H1 (cell line): ENCODE data around the gene KRTAP20-1. TPM values are rescaled to one million over a fixed set of nuclear protein-coding genes. Genes with fewer than 3 reads are reported as not detected.

ENCODE experiments used
- CTCF ChIA-PET: fragments of 300-600 bp; sonication (Branson Sonifier 250); formaldehyde crosslinking; loops from one replicate; lab custom pipeline; 2021; ENCODE audit not compliant: partially characterized antibody; lab: Charles Lee
- POLR2A ChIA-PET: fragments of 300-600 bp; sonication (Branson Sonifier 250); formaldehyde crosslinking; loops from one replicate; lab custom pipeline; 2021; ENCODE audit warnings: inconsistent platforms; ENCODE audit not compliant: partially characterized antibody; lab: Charles Lee
- DNase-seq, 2 experiments: peaks; one replicate each; pipeline versions ENCODE4 v3.0.0 to v3.0.0-alpha.2; 2010 to 2022; ENCODE audit warnings: low spot score in 2 of 2, low read depth in 1 of 2, mixed read lengths in 1 of 2
- FAIRE-seq: peaks from 2 replicates; lab custom pipeline; 2011; peaks lifted over from hg19 to GRCh38; lab: Jason Lieb, UNC
- H2AFZ ChIP-seq: 2 replicates; pipeline ENCODE4 v1.8.1; 2012; ENCODE audit warnings: low read length, inconsistent platforms
- H2AK5ac ChIP-seq: 2 replicates; pipeline ENCODE4 v1.6.1; 2013; ENCODE audit warnings: low read depth, low read length
- H2BK120ac ChIP-seq: replicated peaks from 2 replicates; pipeline ENCODE3; 2013; ENCODE audit warnings: low read depth, low read length, inconsistent platforms
- H2BK12ac ChIP-seq: 2 replicates; pipeline ENCODE4 v1.6.1; 2013; ENCODE audit warnings: low read depth, low read length
- H2BK15ac ChIP-seq: 2 replicates; pipeline ENCODE4 v1.6.1; 2013; ENCODE audit warnings: low read length
- H2BK20ac ChIP-seq: 2 replicates; pipeline ENCODE4 v1.6.1; 2013; ENCODE audit warnings: low read length
- H2BK5ac ChIP-seq: 2 replicates; pipeline ENCODE4 v1.6.1; 2013; ENCODE audit warnings: low read depth, low read length
- H3K14ac ChIP-seq: 2 replicates; pipeline ENCODE4 v1.6.1; 2013; ENCODE audit warnings: inconsistent platforms; ENCODE audit not compliant: insufficient read length
- H3K18ac ChIP-seq: 2 replicates; pipeline ENCODE4 v1.6.1; 2013; ENCODE audit warnings: low read length; ENCODE audit errors: extremely low read depth
- H3K23ac ChIP-seq: 2 replicates; pipeline ENCODE4 v1.6.1; 2013; ENCODE audit warnings: inconsistent platforms; ENCODE audit not compliant: insufficient read length
- H3K23me2 ChIP-seq: 2 replicates; pipeline ENCODE4 v1.6.1; 2013; ENCODE audit warnings: low read depth, low read length
- H3K27ac ChIP-seq: 2 replicates; pipeline ENCODE4 v1.6.1; 2011; ENCODE audit warnings: low read depth, low read length, inconsistent platforms
- H3K27me3 ChIP-seq, 4 experiments: replicated peaks in 1 of 4; 1 replicate in 1 of 4; 2 replicates in 3 of 4; pipeline versions ENCODE4 v1.6.1 to v1.8.1; 2011 to 2013; ENCODE audit warnings: low read length in 3 of 4, mild to moderate bottlenecking in 3 of 4, inconsistent platforms in 2 of 4, mixed read lengths in 2 of 4, moderate library complexity in 1 of 4; ENCODE audit not compliant: control insufficient read depth in 3 of 4, insufficient read depth in 3 of 4; ENCODE audit errors: extremely low read depth in 1 of 4
- H3K36me3 ChIP-seq, 4 experiments: 2 replicates each; pipeline versions ENCODE4 v1.6.1 to v1.8.1; 2011 to 2013; ENCODE audit warnings: mild to moderate bottlenecking in 4 of 4, low read length in 3 of 4, moderate library complexity in 2 of 4, control low read depth in 1 of 4, inconsistent platforms in 1 of 4; ENCODE audit not compliant: insufficient read depth in 4 of 4, control insufficient read depth in 2 of 4
- H3K4ac ChIP-seq: replicated peaks from 2 replicates; pipeline ENCODE3; 2013; ENCODE audit warnings: low read length, low read depth, mixed read lengths, inconsistent platforms; ENCODE audit not compliant: insufficient read length
- H3K4me1 ChIP-seq, 4 experiments: replicated peaks in 1 of 4; 1 replicate in 1 of 4; 2 replicates in 3 of 4; pipeline versions ENCODE4 v1.6.1 to v1.8.1; 2011 to 2013; ENCODE audit warnings: low read length in 3 of 4, inconsistent platforms in 2 of 4, mixed read lengths in 1 of 4; ENCODE audit not compliant: insufficient read depth in 4 of 4, control insufficient read depth in 3 of 4
- H3K4me2 ChIP-seq, 2 experiments: 2 replicates each; pipeline versions ENCODE4 v1.6.1 to v1.8.1; 2011 to 2013; ENCODE audit warnings: low read depth in 2 of 2, low read length in 2 of 2, control low read depth in 1 of 2, inconsistent platforms in 1 of 2, mild to moderate bottlenecking in 1 of 2; ENCODE audit not compliant: insufficient read depth in 1 of 2
- H3K4me3 ChIP-seq, 4 experiments: fragments of 200-600, 300-600 bp in 1 of 4; sonication (generic), shearing (Covaris generic), sonication (Bioruptor Twin) in 1 of 4; 2 replicates each; pipeline versions ENCODE4 v1.5.1 to v1.8.1; 2011 to 2016; ENCODE audit warnings: low read length in 4 of 4, low read depth in 3 of 4, control low read depth in 2 of 4, inconsistent platforms in 2 of 4, mild to moderate bottlenecking in 2 of 4, mixed read lengths in 1 of 4, moderate library complexity in 1 of 4; ENCODE audit not compliant: insufficient read depth in 2 of 4; ENCODE audit errors: extremely low read depth in 1 of 4
- H3K56ac ChIP-seq: replicated peaks from 2 replicates; pipeline ENCODE3; 2013; ENCODE audit warnings: low read depth, mild to moderate bottlenecking, mixed read lengths, low read length, inconsistent platforms; ENCODE audit not compliant: insufficient read length
- H3K79me1 ChIP-seq: 2 replicates; pipeline ENCODE4 v1.6.1; 2013; ENCODE audit warnings: low read depth, low read length, control low read depth
- H3K79me2 ChIP-seq, 2 experiments: 2 replicates each; pipeline versions ENCODE4 v1.6.1 to v1.8.1; 2012 to 2013; ENCODE audit warnings: low read length in 2 of 2, mild to moderate bottlenecking in 2 of 2, inconsistent platforms in 1 of 2; ENCODE audit not compliant: insufficient read depth in 2 of 2, control insufficient read depth in 1 of 2
- H3K9ac ChIP-seq, 4 experiments: replicated peaks in 1 of 4; 1 replicate in 1 of 4; 2 replicates in 3 of 4; pipeline versions ENCODE4 v1.6.1 to v1.8.1; 2011 to 2013; ENCODE audit warnings: low read depth in 3 of 4, low read length in 3 of 4, control low read depth in 2 of 4, mild to moderate bottlenecking in 2 of 4, moderate library complexity in 2 of 4, inconsistent platforms in 1 of 4; ENCODE audit errors: extremely low read depth in 1 of 4
- H3K9me3 ChIP-seq, 2 experiments: 2 replicates each; pipeline versions ENCODE4 v1.6.1 to v1.8.1; 2012 to 2013; ENCODE audit warnings: mild to moderate bottlenecking in 2 of 2, moderate library complexity in 2 of 2, control low read depth in 1 of 2, inconsistent platforms in 1 of 2, low read depth in 1 of 2, low read length in 1 of 2, mixed read lengths in 1 of 2; ENCODE audit not compliant: insufficient read depth in 2 of 2
- H4K20me1 ChIP-seq, 2 experiments: replicated peaks in 1 of 2; 2 replicates each; pipeline versions ENCODE3 to v1.8.1; 2011 to 2013; ENCODE audit warnings: inconsistent platforms in 2 of 2, low read length in 2 of 2, mild to moderate bottlenecking in 1 of 2; ENCODE audit not compliant: insufficient read depth in 2 of 2, control insufficient read depth in 1 of 2
- H4K5ac ChIP-seq: 2 replicates; pipeline ENCODE4 v1.6.1; 2013; ENCODE audit warnings: low read length, low read depth, mixed read lengths, inconsistent platforms; ENCODE audit not compliant: insufficient read length
- H4K8ac ChIP-seq: 2 replicates; pipeline ENCODE4 v1.8.0; 2013; ENCODE audit warnings: mild to moderate bottlenecking, moderate library complexity, low read length, inconsistent platforms; ENCODE audit not compliant: insufficient read depth; ENCODE audit errors: extremely low read depth
- H4K91ac ChIP-seq: replicated peaks from 2 replicates; pipeline ENCODE3; 2013; ENCODE audit warnings: low read length, mixed read lengths, inconsistent platforms; ENCODE audit not compliant: insufficient read length
- BRCA1 ChIP-seq: IDR thresholded peaks from 2 replicates; pipeline ENCODE4 v1.6.1; 2012; ENCODE audit warnings: low read depth, low read length, improper control_type of control experiment
- E2F6 ChIP-seq: IDR thresholded peaks from 2 replicates; pipeline ENCODE4 v1.6.1; 2012; ENCODE audit warnings: inconsistent platforms
- EGR1 ChIP-seq: IDR thresholded peaks from 2 replicates; pipeline ENCODE4 v1.6.1; 2011; ENCODE audit warnings: low read depth, low read length, borderline replicate concordance
- FOSL1 ChIP-seq: IDR thresholded peaks from 2 replicates; pipeline ENCODE4 v1.6.1; 2011; ENCODE audit warnings: mild to moderate bottlenecking, low read depth, low read length, moderate library complexity; ENCODE audit not compliant: insufficient read depth
- GABPA ChIP-seq: IDR thresholded peaks from 2 replicates; pipeline ENCODE4 v1.6.1; 2011; ENCODE audit warnings: mild to moderate bottlenecking, low read length, moderate library complexity, borderline replicate concordance; ENCODE audit not compliant: insufficient read depth
- JUN ChIP-seq: IDR thresholded peaks from 2 replicates; pipeline ENCODE4 v1.6.1; 2011; ENCODE audit warnings: low read depth, mild to moderate bottlenecking, improper control_type of control experiment, low read length
- JUND ChIP-seq: IDR thresholded peaks from 2 replicates; pipeline ENCODE4 v1.6.1; 2011; ENCODE audit warnings: mild to moderate bottlenecking, improper control_type of control experiment, low read length
- MAX ChIP-seq: IDR thresholded peaks from 2 replicates; pipeline ENCODE4 v1.6.1; 2012; ENCODE audit warnings: inconsistent platforms
- NANOG ChIP-seq: IDR thresholded peaks from 2 replicates; pipeline ENCODE4 v1.6.1; 2011; ENCODE audit warnings: low read length, low read depth, mild to moderate bottlenecking, inconsistent platforms; ENCODE audit not compliant: insufficient read depth, poor library complexity, severe bottlenecking
- POLR2A ChIP-seq, 2 experiments: IDR thresholded peaks; 1 replicate in 1 of 2; 2 replicates in 1 of 2; pipeline ENCODE4 v1.6.1; 2011; ENCODE audit warnings: low read depth in 2 of 2, low read length in 2 of 2, mild to moderate bottlenecking in 2 of 2; ENCODE audit errors: control extremely low read depth in 1 of 2
- RFX5 ChIP-seq: IDR thresholded peaks from 2 replicates; pipeline ENCODE4 v1.6.1; 2011; ENCODE audit warnings: low read depth, low read length, improper control_type of control experiment, borderline replicate concordance
- RXRA ChIP-seq: IDR thresholded peaks from 2 replicates; pipeline ENCODE4 v1.6.1; 2011; ENCODE audit warnings: low read depth, mild to moderate bottlenecking, low read length, moderate library complexity; ENCODE audit not compliant: insufficient read depth
- SIX5 ChIP-seq: IDR thresholded peaks from 2 replicates; pipeline ENCODE4 v1.6.1; 2011; ENCODE audit warnings: mild to moderate bottlenecking, low read depth, low read length
- TAF7 ChIP-seq: optimal IDR thresholded peaks from 2 replicates; pipeline ENCODE3; 2011; ENCODE audit warnings: low read depth, mild to moderate bottlenecking, inconsistent platforms, low read length, moderate library complexity, borderline replicate concordance
- YY1 ChIP-seq: IDR thresholded peaks from 2 replicates; pipeline ENCODE4 v1.6.1; 2011; ENCODE audit warnings: low read depth, mild to moderate bottlenecking, low read length
- WGBS, 2 experiments: shearing (Covaris generic) in 1 of 2; methylation state at CpG; one replicate each; pipeline versions ENCODE4 v1.1.6 to v1.1.7; 2013 to 2015; ENCODE audit warnings: low lambda C conversion rate in 2 of 2, mixed read lengths in 2 of 2, inconsistent platforms in 1 of 2, low coverage in 1 of 2, missing lambda C conversion rate in 1 of 2; ENCODE audit not compliant: insufficient replicate concordance in 2 of 2, insufficient coverage in 1 of 2, insufficient read length in 1 of 2; ENCODE audit errors: extremely low coverage in 1 of 2, missing lambda C conversion rate in 1 of 2; 5-methylcytosine and 5-hydroxymethylcytosine counted together
- polyA plus RNA-seq, 7 experiments: library from polyadenylated mRNA; depleted of rRNA in 3 of 7; stranded (reverse) in 5 of 7; unstranded in 2 of 7; fragments of >200 nt in 5 of 7; fragments of 200-250 nt in 2 of 7; gene quantifications; 1 replicate in 5 of 7; 2 replicates in 1 of 7; 4 replicates in 1 of 7; pipeline versions ENCODE4 v1.2.1 to v1.2.3, GENCODE V29; 2011 to 2013; ENCODE audit warnings: missing spikeins in 2 of 7, mixed read lengths in 2 of 7
- total RNA-seq: library from RNA; stranded (reverse); fragmentation: NEBNext Ultra II Directional; extraction: Animal tissue kit (Norgen Biotek cat#: 25700); gene quantifications from 2 replicates; pipeline ENCODE4 v1.2.1, GENCODE V29; 2021

Gene KRTAP20-1
- total and polyA plus RNA-seq, 2 of the 8 experiments (the other 6 are each of a cell fraction or from before 2014, with no cell fraction given), result not detected

- H3K9me3 ChIP-seq, result peaks cover 7% of the 10 kb centered on the region in 2 experiments
- no peak overlapping the region for H3K14ac ChIP-seq
- no peaks in the 10 kb centered on the region for H3K79me1 ChIP-seq
- no peak overlapping the region for H2AFZ ChIP-seq
- H3K36me3 ChIP-seq, result no peaks in the 10 kb centered on the region
- no peak overlapping the region for H2BK15ac ChIP-seq
- H3K9ac ChIP-seq, result no peak overlapping the region
- DNase-seq, result no peak
- H4K91ac ChIP-seq, result no peak overlapping the region
- H3K79me2 ChIP-seq, result no peaks in the 10 kb centered on the region
- POLR2A ChIA-PET, result no interaction called here
- no peak overlapping the region for H3K27ac ChIP-seq
- no peak overlapping the region for H2AK5ac ChIP-seq
- TF ChIP-seq GABPA, result no peak
- TF ChIP-seq RFX5, result no peak
- TF ChIP-seq EGR1, result no peak
- no peak for TF ChIP-seq POLR2A (IDR thresholded peaks at IDR 0.05; ENCODE audit: control extremely low read depth in 1 of 2, low read depth in 2 of 2, low read length in 2 of 2)
- no peak for TF ChIP-seq SIX5
- no peak for TF ChIP-seq JUN
- no peak for TF ChIP-seq NANOG
- no peak for TF ChIP-seq E2F6
- TF ChIP-seq YY1, result no peak
- TF ChIP-seq FOSL1, result no peak
- no peak for TF ChIP-seq RXRA
- no peak for TF ChIP-seq JUND
- TF ChIP-seq BRCA1, result no peak
- no peak for TF ChIP-seq MAX
- TF ChIP-seq TAF7, result no peak
- peaks cover 0 to 2% (median 0%) of the 10 kb centered on the region in 4 experiments; a peak in 2 of 7 replicates for H3K4me1 ChIP-seq
- no peak overlapping the region for H3K4ac ChIP-seq
- CTCF ChIA-PET, result no interaction called here
- H3K4me2 ChIP-seq, result no peak overlapping the region
- no peaks in the 10 kb centered on the region for H4K20me1 ChIP-seq
- H4K8ac ChIP-seq, result no peak overlapping the region
- H3K23ac ChIP-seq, result no peak overlapping the region
- H2BK5ac ChIP-seq, result no peak overlapping the region
- H2BK12ac ChIP-seq, result no peak overlapping the region
- H4K5ac ChIP-seq, result no peak overlapping the region
- H3K27me3 ChIP-seq, result peaks cover 0 to 1% (median 0%) of the 10 kb centered on the region in 4 experiments; a peak in 1 of 7 replicates
- H2BK120ac ChIP-seq, result no peak overlapping the region
- H3K56ac ChIP-seq, result no peak overlapping the region
- no peak overlapping the region for H3K4me3 ChIP-seq
- H3K23me2 ChIP-seq, result no peaks in the 10 kb centered on the region
- no peak for FAIRE-seq
- H3K18ac ChIP-seq, result no peak overlapping the region
- H2BK20ac ChIP-seq, result no peak overlapping the region
- 83% methylated on average over 1 of the region's 1 CpG; no CpG with 5 or more reads in 1 of the 2 experiments for WGBS, 2 experiments
Observed at GRCh38 chr21:30629200-30629599, 13.0 kb downstream of the KRTAP20-1 start.
